Testis (tissue), 3 donors: ENCODE results near the gene HBEGF. TPM values are rescaled to one million over a fixed set of nuclear protein-coding genes. Genes with fewer than 3 reads are reported as not detected.

Experiments
- DNase-seq: peaks from one replicate; pipeline ENCODE4 v3.0.0-alpha.2; 2019
- H3K27ac ChIP-seq, 2 donors: fragments of 200-600 bp; sonication (generic); one replicate each; pipeline ENCODE4 v1.5.1; 2019
- H3K27me3 ChIP-seq: fragments of 200-600 bp; sonication (generic); one replicate; pipeline ENCODE4 v1.5.1; 2019
- H3K36me3 ChIP-seq: fragments of 200-600 bp; sonication (generic); one replicate; pipeline ENCODE4 v1.5.1; 2017; ENCODE audit warnings: low read depth; ENCODE audit errors: missing control alignments
- H3K4me1 ChIP-seq: fragments of 200-600 bp; sonication (generic); one replicate; pipeline ENCODE4 v1.5.1; 2019
- H3K4me3 ChIP-seq, 2 donors: fragments of 200-600 bp; sonication (generic); one replicate each; pipeline ENCODE4 v1.5.1; 2017 to 2019
- H3K9me3 ChIP-seq: fragments of 200-600 bp; sonication (generic); one replicate; pipeline ENCODE4 v1.5.1; 2017
- CTCF ChIP-seq, 3 experiments: fragments of 450-650 bp in 2 of 3; fragments of 200-600 bp in 1 of 3; sonication (generic) in 1 of 3; IDR thresholded peaks; one replicate each; pipeline ENCODE4 v1.5.1; 2016 to 2019; ENCODE audit warnings: antibody characterized with exemption in 3 of 3, mild to moderate bottlenecking in 2 of 3, moderate library complexity in 1 of 3
- POLR2A ChIP-seq: fragments of 450-650 bp; IDR thresholded peaks from one replicate; pipeline ENCODE4 v1.6.1; 2017; ENCODE audit warnings: antibody characterized with exemption, mild to moderate bottlenecking, moderate library complexity
- WGBS, 2 donors: methylation state at CpG; one replicate each; pipeline ENCODE4 v1.1.5; 2018; 5-methylcytosine and 5-hydroxymethylcytosine counted together
- intact Hi-C: fragments of 100-400 bp; cut with DNase I; formaldehyde crosslinking; loops from one replicate; pipeline ENCODE4 v1.15.1; 2023; ENCODE audit warnings: low total_unique reads
- polyA plus RNA-seq: library from polyadenylated mRNA; stranded (reverse); fragments of 350-450 nt; fragmentation: Illumina TruSeq; extraction: RNeasy Lipid Tissue Mini Kit (QIAGEN cat#74804); gene quantifications from one replicate; pipeline ENCODE4 v1.2.3, GENCODE V29; 2014; ENCODE audit warnings: low read depth, low replicate concordance; ENCODE audit not compliant: insufficient read depth
- total RNA-seq, 2 donors: library from RNA; depleted of rRNA; stranded (reverse); fragments of >200 nt; gene quantifications; one replicate each; pipeline ENCODE4 v1.2.3, GENCODE V29; 2016

Gene HBEGF
- total and polyA plus RNA-seq, 3 donors from 2014 or later = 8.2 to 23.9 (median 23.2) TPM

GRCh38 chr5:140341591-140341990 is 4.8 kb downstream of the HBEGF start:
- Histone ChIP-seq H3K27me3 (no peaks in the 10 kb centered on the region), H3K9me3 (no peaks in the 10 kb centered on the region), H3K36me3 (no peaks in the 10 kb centered on the region), H3K4me3 (no peak overlapping the region), H3K4me1 (peaks cover 7% of the 10 kb centered on the region), H3K27ac (no peak overlapping the region)
- WGBS, 2 donors = 71 to 77% methylated on average over 2 to 5 of the region's 5 CpGs
- intact Hi-C loops = no loop called here
- DNase-seq = no peak
- TF ChIP-seq CTCF (IDR thresholded peaks at IDR 0.05) (no peak), POLR2A (no peak)

GRCh38 chr5:140340605-140341121 is 5.7 kb downstream of the HBEGF start:
- Histone ChIP-seq H3K4me1 (peaks cover 7% of the 10 kb centered on the region), H3K36me3 (no peaks in the 10 kb centered on the region), H3K27ac (no peak overlapping the region), H3K4me3 (no peak overlapping the region), H3K9me3 (no peaks in the 10 kb centered on the region), H3K27me3 (no peaks in the 10 kb centered on the region)
- DNase-seq = no peak
- intact Hi-C loops = no loop called here
- no peak for TF ChIP-seq CTCF (IDR thresholded peaks at IDR 0.05)
- TF ChIP-seq POLR2A = no peak

DNA sequence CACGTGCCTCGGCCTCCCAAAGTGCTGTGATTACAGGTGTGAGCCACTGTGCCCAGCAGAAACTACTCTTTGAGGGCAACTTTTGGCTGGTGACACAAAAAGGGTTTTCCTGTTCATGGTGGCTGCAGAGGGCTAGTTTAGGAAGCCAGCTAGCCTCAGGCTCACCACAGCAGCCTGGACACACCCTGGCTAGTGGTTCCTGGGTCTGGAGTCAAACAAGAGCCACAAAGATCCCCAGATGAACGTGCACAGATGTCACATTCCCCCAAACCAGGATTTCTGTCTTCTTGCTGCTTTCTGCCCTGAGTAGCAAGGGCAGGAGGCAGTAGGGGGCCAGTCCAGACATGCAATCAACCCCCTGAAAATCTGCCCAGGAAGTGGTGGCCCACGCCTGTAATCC is 6.8 kb downstream of the HBEGF start:
- 87 to 88% methylated on average over 3 to 4 of the region's 4 CpGs for WGBS, 2 donors
- intact Hi-C loops = no loop called here
- no peak overlapping the region for H3K27ac ChIP-seq
- H3K4me1 ChIP-seq = peaks cover under 1% of the 10 kb centered on the region
- H3K9me3 ChIP-seq = no peaks in the 10 kb centered on the region
- TF ChIP-seq POLR2A (no peak), CTCF (IDR thresholded peaks at IDR 0.05) (no peak)
- DNase-seq = no peak
- no peak overlapping the region for H3K4me3 ChIP-seq
- H3K36me3 ChIP-seq = no peaks in the 10 kb centered on the region
- H3K27me3 ChIP-seq = no peaks in the 10 kb centered on the region

- H3K9me3 ChIP-seq = no peaks in the 10 kb centered on the region
- H3K4me1 ChIP-seq = no peaks in the 10 kb centered on the region
- H3K4me3 ChIP-seq = no peak overlapping the region
- 96 to 98% methylated on average over 2 of the region's 2 CpGs for WGBS, 2 donors
- no peak for DNase-seq
- TF ChIP-seq CTCF (IDR thresholded peaks at IDR 0.05) (no peak), POLR2A (no peak)
- no peaks in the 10 kb centered on the region for H3K27me3 ChIP-seq
- intact Hi-C loops = no loop called here
- H3K36me3 ChIP-seq = no peaks in the 10 kb centered on the region
- no peak overlapping the region for H3K27ac ChIP-seq
Observed at GRCh38 chr5:140338908-140339307, 7.5 kb downstream of the HBEGF start.

DNA sequence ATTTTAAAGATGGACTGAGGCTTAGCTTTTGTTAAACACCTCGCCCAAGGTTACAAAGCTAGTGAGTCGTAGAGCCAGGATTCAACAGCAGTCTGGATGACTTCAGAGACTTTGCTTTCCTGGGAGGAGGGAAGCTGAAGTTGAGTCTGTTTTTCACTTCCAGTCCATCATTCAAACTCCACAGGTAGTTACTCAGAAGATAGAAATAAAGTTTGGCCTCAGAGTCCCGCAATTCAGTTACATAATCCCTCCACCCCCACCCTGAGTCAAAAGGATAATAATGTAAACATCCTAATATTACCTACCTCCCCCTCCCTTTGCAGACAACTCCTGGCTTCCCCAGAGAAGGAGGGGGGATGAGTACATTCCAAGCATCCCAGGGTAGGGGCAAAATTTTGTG is 8.1 kb downstream of the HBEGF start:
- no peak overlapping the region for H3K27ac ChIP-seq
- DNase-seq = no peak
- H3K4me1 ChIP-seq = no peaks in the 10 kb centered on the region
- whole genome bisulfite sequencing, 2 donors = 74 to 88% methylated on average over 3 of the region's 3 CpGs
- H3K36me3 ChIP-seq = no peaks in the 10 kb centered on the region
- intact Hi-C loops = no loop called here
- H3K9me3 ChIP-seq = no peaks in the 10 kb centered on the region
- TF ChIP-seq CTCF (IDR thresholded peaks at IDR 0.05) = no peak
- no peak for TF ChIP-seq POLR2A
- no peak overlapping the region for H3K4me3 ChIP-seq
- H3K27me3 ChIP-seq = no peaks in the 10 kb centered on the region
